Esophagus muscularis mucosa (tissue), 4 donors: Measurements from ENCODE around the gene FOSL2. TPM values are rescaled to one million over a fixed set of nuclear protein-coding genes. Genes with fewer than 3 reads are reported as not detected.
A peak's percentile ranks its signal among the peaks of the same experiment; 100 is the strongest.

ENCODE experiments used
- DNase-seq: peaks from one replicate; pipeline ENCODE4 v3.0.0-alpha.2; 2017; ENCODE audit errors: extremely low spot score
- H3K27ac ChIP-seq, 4 donors: fragments of 200-600 bp; sonication (generic); replicated peaks in 1 of 4; 1 replicate in 3 of 4; 2 replicates in 1 of 4; pipeline ENCODE4 v1.5.1; 2016 to 2019; ENCODE audit warnings: mild to moderate bottlenecking in 1 of 4
- H3K27me3 ChIP-seq, 4 donors: fragments of 200-600 bp; sonication (generic); one replicate each; pipeline versions ENCODE4 v1.5.1 to v1.6.0; 2016 to 2019
- H3K36me3 ChIP-seq, 4 donors: fragments of 200-600 bp; sonication (generic); one replicate each; pipeline ENCODE4 v1.5.1; 2016 to 2019
- H3K4me1 ChIP-seq, 4 donors: fragments of 200-600 bp; sonication (generic); one replicate each; pipeline ENCODE4 v1.5.1; 2016 to 2019
- H3K4me3 ChIP-seq, 4 donors: fragments of 200-600 bp; sonication (generic); 1 replicate in 2 of 4; 2 replicates in 2 of 4; pipeline ENCODE4 v1.5.1; 2016 to 2019; ENCODE audit warnings: mild to moderate bottlenecking in 4 of 4, moderate library complexity in 1 of 4
- H3K9me3 ChIP-seq, 4 donors: fragments of 200-600 bp; sonication (generic); 1 replicate in 3 of 4; 2 replicates in 1 of 4; pipeline ENCODE4 v1.5.1; 2016 to 2019
- CTCF ChIP-seq, 3 experiments: fragments of 200-600 bp in 2 of 3; fragments of 450-650 bp in 1 of 3; sonication (generic) in 2 of 3; IDR thresholded peaks; one replicate each; pipeline ENCODE4 v1.5.1; 2017 to 2019; ENCODE audit warnings: antibody characterized with exemption in 3 of 3, mild to moderate bottlenecking in 2 of 3, moderate library complexity in 1 of 3
- EP300 ChIP-seq: sonication (generic); formaldehyde crosslinking; IDR thresholded peaks from one replicate; pipeline ENCODE4 v1.6.1; 2017; ENCODE audit warnings: antibody characterized with exemption
- POLR2A ChIP-seq: fragments of 450-650 bp; IDR thresholded peaks from one replicate; pipeline ENCODE4 v1.6.1; 2017; ENCODE audit warnings: antibody characterized with exemption, moderate library complexity, mild to moderate bottlenecking, low read depth
- POLR2AphosphoS5 ChIP-seq, 2 donors: sonication (generic); formaldehyde crosslinking; IDR thresholded peaks; one replicate each; pipeline ENCODE4 v1.6.1; 2017; ENCODE audit warnings: antibody characterized with exemption in 2 of 2
- WGBS: methylation state at CpG from one replicate; pipeline ENCODE4 v1.1.5; 2018; 5-methylcytosine and 5-hydroxymethylcytosine counted together
- intact Hi-C: fragments of 100-400 bp; cut with DNase I; formaldehyde crosslinking; loops from one replicate; pipeline ENCODE4 v1.15.1; 2023
- total RNA-seq, 4 donors: library from RNA; depleted of rRNA; stranded (reverse); fragments of >200 nt; gene quantifications; one replicate each; pipeline versions ENCODE4 v1.1.0 to v1.2.1, GENCODE V29; 2016

The FOSL2 gene
- total RNA-seq, 4 donors from 2014 or later: 68.9 to 332 (median 176) TPM

GRCh38 chr2:28452534-28453081, 60.0 kb downstream of the FOSL2 start:
- Histone ChIP-seq H3K36me3 (no peaks in the 10 kb centered on the region), H3K27ac (no peak overlapping the region), H3K4me3 (no peak overlapping the region), H3K9me3 (no peaks in the 10 kb centered on the region), H3K27me3 (no peaks in the 10 kb centered on the region), H3K4me1 (peaks cover 0 to 11% (median 0%) of the 10 kb centered on the region in 4 donors)
- intact Hi-C loops: loop anchor here (2.0 to 10.0 kb wide), 3 partner anchors 698 to 770 kb away; no protein-coding TSS in a partner anchor
- 56% methylated on average over 6 of the region's 7 CpGs for WGBS
- TF ChIP-seq CTCF (IDR thresholded peaks at IDR 0.05) (peak; percentile 87 to 94 (median 87)), EP300 (no peak), POLR2AphosphoS5 (IDR thresholded peaks at IDR 0.05) (peak in 1 of 2 donors; percentile 41), POLR2A (no peak)
- DNase-seq: peak; percentile 93

GRCh38 chr2:28453396-28453795, 60.7 kb downstream of the FOSL2 start:
- Histone ChIP-seq H3K9me3 (no peaks in the 10 kb centered on the region), H3K27ac (no peak overlapping the region), H3K36me3 (no peaks in the 10 kb centered on the region), H3K27me3 (no peaks in the 10 kb centered on the region), H3K4me1 (peaks cover 0 to 11% (median 0%) of the 10 kb centered on the region in 4 donors), H3K4me3 (no peak overlapping the region)
- DNase-seq: no peak
- 94% methylated on average over 7 of the region's 8 CpGs for WGBS
- TF ChIP-seq POLR2AphosphoS5 (IDR thresholded peaks at IDR 0.05): no peak
- no peak for TF ChIP-seq CTCF (IDR thresholded peaks at IDR 0.05)
- intact Hi-C loops: loop anchor here (2.0 to 10.0 kb wide), 3 partner anchors 699 to 771 kb away; no protein-coding TSS in a partner anchor

- DNase-seq: no peak
Measured at GRCh38 chr2:28454016-28454930, 61.6 kb downstream of the FOSL2 start.

GRCh38 chr2:28457237-28457636, 64.6 kb downstream of the FOSL2 start:
- no peak for TF ChIP-seq CTCF (IDR thresholded peaks at IDR 0.05)
- Histone ChIP-seq H3K4me3 (no peak overlapping the region), H3K27me3 (no peaks in the 10 kb centered on the region), H3K4me1 (no peaks in the 10 kb centered on the region), H3K27ac (no peak overlapping the region), H3K36me3 (no peaks in the 10 kb centered on the region), H3K9me3 (peaks cover 0 to 5% (median 2%) of the 10 kb centered on the region in 4 donors)
- no peak for DNase-seq
- intact Hi-C loops: loop anchor here (10.0 kb wide), 1 partner anchor 702 kb away; no protein-coding TSS in a partner anchor
- WGBS: 95% methylated on average over 10 of the region's 10 CpGs

More at GRCh38 chr2:28454016-28454930, 61.6 kb downstream of the FOSL2 start:
- Histone ChIP-seq H3K9me3 (no peaks in the 10 kb centered on the region), H3K4me1 (peaks cover 0 to 6% (median 0%) of the 10 kb centered on the region in 4 donors), H3K36me3 (no peaks in the 10 kb centered on the region), H3K27me3 (no peaks in the 10 kb centered on the region), H3K27ac (no peak overlapping the region), H3K4me3 (no peak overlapping the region)
- intact Hi-C loops: loop anchor here (5.0 to 10.0 kb wide), 2 partner anchors 699 to 772 kb away; no protein-coding TSS in a partner anchor
- TF ChIP-seq POLR2A (no peak), EP300 (no peak), CTCF (IDR thresholded peaks at IDR 0.05) (no peak), POLR2AphosphoS5 (IDR thresholded peaks at IDR 0.05) (no peak)
- WGBS: 89% methylated on average over 14 of the region's 14 CpGs
